ENCODE measurements around the gene LNP1. TPM values are rescaled to one million over a fixed set of nuclear protein-coding genes. Genes with fewer than 3 reads are reported as not detected.

Gene LNP1
- total RNA-seq, 1 donor from 2014 or later: 2.6 TPM

GRCh38 chr3:100366424-100366823 lies 34.9 kb upstream of the LNP1 start:
- H3K27ac Mint-ChIP-seq (ENCODE audit: unreplicated experiment): no peak overlapping the region
- Histone ChIP-seq H3K4me2 (ENCODE audit: low read length) (no peak overlapping the region), H3K27me3 (ENCODE audit: insufficient read depth, low read length) (no peaks in the 10 kb centered on the region), H2AFZ (ENCODE audit: low read depth, low read length) (no peak overlapping the region), H3K36me3 (ENCODE audit: insufficient read depth, low read length) (peaks cover 61% of the 10 kb centered on the region), H3K27ac (ENCODE audit: low read depth, low read length) (no peak overlapping the region), H3K79me2 (ENCODE audit: insufficient read depth, low read length) (no peaks in the 10 kb centered on the region), H3K9ac (ENCODE audit: low read length) (no peak overlapping the region), H3K4me3 (ENCODE audit: insufficient read depth, low read depth, low read length) (no peak overlapping the region), H3K4me1 (ENCODE audit: insufficient read depth, low read length) (no peaks in the 10 kb centered on the region), H4K20me1 (ENCODE audit: insufficient read depth, low read length) (no peaks in the 10 kb centered on the region), H3K9me3 (ENCODE audit: insufficient read depth, low read depth, low read length) (no peaks in the 10 kb centered on the region)
- H3K9me3 Mint-ChIP-seq (ENCODE audit: unreplicated experiment): peaks cover 3% of the 10 kb centered on the region
- FAIRE-seq (no peak), DNase-seq (ENCODE audit: low read depth) (no peak)
- H3K4me1 Mint-ChIP-seq (ENCODE audit: low read depth, unreplicated experiment): no peaks in the 10 kb centered on the region
- H3K27me3 Mint-ChIP-seq (ENCODE audit: low read depth, unreplicated experiment): no peaks in the 10 kb centered on the region
- TF ChIP-seq CTCF (IDR thresholded peaks at IDR 0.05; ENCODE audit: insufficient read depth, low read depth, low read length): no peak
- no peak for TF ChIP-seq EZH2 (IDR thresholded peaks at IDR 0.05; ENCODE audit: insufficient read depth, low read length)
- H3K36me3 Mint-ChIP-seq (ENCODE audit: low read depth, unreplicated experiment): peaks cover 19% of the 10 kb centered on the region
- H3K4me3 Mint-ChIP-seq (ENCODE audit: unreplicated experiment): no peak overlapping the region

GRCh38 chr3:100368441-100368840 lies 32.9 kb upstream of the LNP1 start:
- H2AFZ ChIP-seq (ENCODE audit: low read depth, low read length): no peak overlapping the region
- TF ChIP-seq CTCF (IDR thresholded peaks at IDR 0.05; ENCODE audit: insufficient read depth, low read depth, low read length): no peak
- TF ChIP-seq EZH2 (IDR thresholded peaks at IDR 0.05; ENCODE audit: insufficient read depth, low read length): no peak
- H3K4me3 ChIP-seq (ENCODE audit: insufficient read depth, low read depth, low read length): no peak overlapping the region
- no peaks in the 10 kb centered on the region for H3K9me3 Mint-ChIP-seq (ENCODE audit: unreplicated experiment)
- H3K4me1 ChIP-seq (ENCODE audit: insufficient read depth, low read length): no peaks in the 10 kb centered on the region
- H3K79me2 ChIP-seq (ENCODE audit: insufficient read depth, low read length): no peaks in the 10 kb centered on the region
- H3K27ac Mint-ChIP-seq (ENCODE audit: unreplicated experiment): no peak overlapping the region
- H3K27me3 ChIP-seq (ENCODE audit: insufficient read depth, low read length): no peaks in the 10 kb centered on the region
- H3K9me3 ChIP-seq (ENCODE audit: insufficient read depth, low read depth, low read length): no peaks in the 10 kb centered on the region
- H3K4me1 Mint-ChIP-seq (ENCODE audit: low read depth, unreplicated experiment): no peaks in the 10 kb centered on the region
- H3K36me3 Mint-ChIP-seq (ENCODE audit: low read depth, unreplicated experiment): peaks cover 8% of the 10 kb centered on the region
- H3K9ac ChIP-seq (ENCODE audit: low read length): no peak overlapping the region
- H3K4me3 Mint-ChIP-seq (ENCODE audit: unreplicated experiment): no peak overlapping the region
- H4K20me1 ChIP-seq (ENCODE audit: insufficient read depth, low read length): no peaks in the 10 kb centered on the region
- no peak for FAIRE-seq
- H3K27me3 Mint-ChIP-seq (ENCODE audit: low read depth, unreplicated experiment): no peaks in the 10 kb centered on the region
- no peak for DNase-seq (ENCODE audit: low read depth)
- no peak overlapping the region for H3K27ac ChIP-seq (ENCODE audit: low read depth, low read length)
- peaks cover 66% of the 10 kb centered on the region for H3K36me3 ChIP-seq (ENCODE audit: insufficient read depth, low read length)
- no peak overlapping the region for H3K4me2 ChIP-seq (ENCODE audit: low read length)

GRCh38 chr3:100370756-100371155 lies 30.6 kb upstream of the LNP1 start:
- Histone ChIP-seq H3K27ac (ENCODE audit: low read depth, low read length) (no peak overlapping the region), H3K27me3 (ENCODE audit: insufficient read depth, low read length) (no peaks in the 10 kb centered on the region), H3K4me3 (ENCODE audit: insufficient read depth, low read depth, low read length) (no peak overlapping the region), H3K9ac (ENCODE audit: low read length) (no peak overlapping the region), H3K36me3 (ENCODE audit: insufficient read depth, low read length) (peaks cover 55% of the 10 kb centered on the region), H2AFZ (ENCODE audit: low read depth, low read length) (no peak overlapping the region), H3K4me2 (ENCODE audit: low read length) (no peak overlapping the region), H3K79me2 (ENCODE audit: insufficient read depth, low read length) (peaks cover 4% of the 10 kb centered on the region), H3K4me1 (ENCODE audit: insufficient read depth, low read length) (no peaks in the 10 kb centered on the region), H3K9me3 (ENCODE audit: insufficient read depth, low read depth, low read length) (no peaks in the 10 kb centered on the region), H4K20me1 (ENCODE audit: insufficient read depth, low read length) (peaks cover 4% of the 10 kb centered on the region)
- no peak for DNase-seq (ENCODE audit: low read depth)
- Mint-ChIP-seq H3K27me3 (ENCODE audit: low read depth, unreplicated experiment) (no peaks in the 10 kb centered on the region), H3K4me3 (ENCODE audit: unreplicated experiment) (no peak overlapping the region), H3K36me3 (ENCODE audit: low read depth, unreplicated experiment) (peaks cover 8% of the 10 kb centered on the region), H3K9me3 (ENCODE audit: unreplicated experiment) (no peaks in the 10 kb centered on the region), H3K4me1 (ENCODE audit: low read depth, unreplicated experiment) (no peaks in the 10 kb centered on the region), H3K27ac (ENCODE audit: unreplicated experiment) (no peak overlapping the region)
- no peak for FAIRE-seq
- TF ChIP-seq CTCF (IDR thresholded peaks at IDR 0.05; ENCODE audit: insufficient read depth, low read depth, low read length): no peak
- no peak for TF ChIP-seq EZH2 (IDR thresholded peaks at IDR 0.05; ENCODE audit: insufficient read depth, low read length)

Measured in astrocyte (in vitro differentiated cells and primary cell).